Astrocyte (in vitro differentiated cells and primary cell): Measurements from ENCODE around the gene CRACDL.

Source experiments
- CTCF ChIP-seq: IDR thresholded peaks from 2 replicates; pipeline ENCODE4 v1.5.1; 2011; ENCODE audit warnings: low read depth, mild to moderate bottlenecking, inconsistent platforms, low read length, moderate library complexity; ENCODE audit not compliant: insufficient read depth
- EZH2 ChIP-seq: IDR thresholded peaks from 2 replicates; pipeline ENCODE4 v1.6.1; 2012; ENCODE audit warnings: mild to moderate bottlenecking, low read length, inconsistent platforms; ENCODE audit not compliant: insufficient read depth

GRCh38 chr2:98880266-98881152 lies 55.5 kb downstream of the CRACDL start:
- no peak for TF ChIP-seq CTCF
- no peak for TF ChIP-seq EZH2
